IMR-90 (cell line): Measurements from ENCODE around the gene ADCY5. TPM values are rescaled to one million over a fixed set of nuclear protein-coding genes. Genes with fewer than 3 reads are reported as not detected.

Source experiments
- ATAC-seq: fragments of 200-7000 bp; cut with Tn5 transposase; 2 replicates; pipeline ENCODE4 v1.9.1; 2020; ENCODE audit warnings: low read depth, mild to moderate bottlenecking, moderate library complexity
- BruUV-seq: library from RNA; stranded (reverse); fragments of 400-500 nt; replicated peaks from 2 replicates; lab custom pipeline; 2021; lab: Mats Ljungman, UMichigan
- CTCF ChIA-PET: fragments of 300-600 bp; formaldehyde crosslinking; extraction: SDS; loops from one replicate; lab custom pipeline; 2021; ENCODE audit warnings: antibody characterized with exemption; lab: Yijun Ruan, JAX
- POLR2A ChIA-PET: fragments of 300-600 bp; sonication (Branson Sonifier 250); formaldehyde crosslinking; loops from one replicate; lab custom pipeline; 2022; ENCODE audit warnings: antibody characterized with exemption; ENCODE audit not compliant: unreplicated experiment; lab: Charles Lee
- DNase-seq: peaks from one replicate; pipeline ENCODE4 v3.0.0; 2013
- H2AFZ ChIP-seq: replicated peaks from 2 replicates; pipeline ENCODE3; 2013; ENCODE audit warnings: low read length, mild to moderate bottlenecking; ENCODE audit not compliant: poor library complexity
- H2AK5ac ChIP-seq: 2 replicates; pipeline ENCODE4 v1.6.1; 2013; ENCODE audit warnings: low read depth, low read length, inconsistent platforms
- H2AK9ac ChIP-seq: replicated peaks from 2 replicates; pipeline ENCODE3; 2013; ENCODE audit warnings: mild to moderate bottlenecking, low read depth, low read length, moderate library complexity; ENCODE audit not compliant: poor library complexity
- H2BK120ac ChIP-seq: 2 replicates; pipeline ENCODE4 v1.6.1; 2013; ENCODE audit warnings: low read depth, low read length, inconsistent platforms
- H2BK15ac ChIP-seq: 3 replicates; pipeline ENCODE4 v1.6.1; 2013; ENCODE audit warnings: low read depth, low read length, inconsistent platforms
- H2BK20ac ChIP-seq: 2 replicates; pipeline ENCODE4 v1.6.1; 2013; ENCODE audit warnings: low read depth, mild to moderate bottlenecking, inconsistent platforms, low read length, moderate library complexity
- H2BK5ac ChIP-seq: 2 replicates; pipeline ENCODE4 v1.6.1; 2013; ENCODE audit warnings: mild to moderate bottlenecking, low read depth, low read length, inconsistent platforms; ENCODE audit not compliant: poor library complexity, severe bottlenecking
- H3K14ac ChIP-seq: replicated peaks from 2 replicates; pipeline ENCODE4 v1.6.1; 2013; ENCODE audit warnings: low read depth, low read length, inconsistent platforms
- H3K18ac ChIP-seq: 2 replicates; pipeline ENCODE4 v1.6.1; 2013; ENCODE audit warnings: low read depth, low read length, control low read depth
- H3K23ac ChIP-seq: 2 replicates; pipeline ENCODE4 v1.6.1; 2013; ENCODE audit warnings: low read depth, low read length, inconsistent platforms
- H3K27ac ChIP-seq: 2 replicates; pipeline ENCODE4 v1.5.1; 2013; ENCODE audit warnings: mild to moderate bottlenecking, control low read depth, low read length; ENCODE audit not compliant: insufficient read depth
- H3K27me3 ChIP-seq: 2 replicates; pipeline ENCODE4 v1.6.1; 2013; ENCODE audit warnings: low read length; ENCODE audit not compliant: control insufficient read depth, insufficient read depth
- H3K36me3 ChIP-seq: 2 replicates; pipeline ENCODE4 v1.6.1; 2013; ENCODE audit warnings: low read length, mixed read lengths; ENCODE audit not compliant: control insufficient read depth, insufficient read depth
- H3K4ac ChIP-seq: 2 replicates; pipeline ENCODE4 v1.6.1; 2013; ENCODE audit warnings: low read depth, low read length, inconsistent platforms
- H3K4me1 ChIP-seq: 2 replicates; pipeline ENCODE4 v1.6.1; 2013; ENCODE audit warnings: low read length, mixed read lengths; ENCODE audit not compliant: control insufficient read depth, insufficient read depth
- H3K4me2 ChIP-seq: 2 replicates; pipeline ENCODE4 v1.6.1; 2013; ENCODE audit warnings: low read depth, mild to moderate bottlenecking, control low read depth, low read length, moderate library complexity
- H3K4me3 ChIP-seq: 2 replicates; pipeline ENCODE4 v1.5.1; 2013; ENCODE audit warnings: low read depth, mild to moderate bottlenecking, control low read depth, low read length, moderate library complexity; ENCODE audit not compliant: insufficient read depth
- H3K56ac ChIP-seq: 2 replicates; pipeline ENCODE4 v1.6.1; 2013; ENCODE audit warnings: low read length, inconsistent platforms; ENCODE audit not compliant: insufficient read depth; ENCODE audit errors: extremely low read depth
- H3K79me1 ChIP-seq, 2 experiments: 2 replicates each; pipeline ENCODE4 v1.6.1; 2013; ENCODE audit warnings: low read length in 2 of 2, inconsistent platforms in 1 of 2, low read depth in 1 of 2
- H3K9ac ChIP-seq: 2 replicates; pipeline ENCODE4 v1.6.1; 2013; ENCODE audit warnings: low read depth, low read length, control low read depth
- H3K9me1 ChIP-seq: 2 replicates; pipeline ENCODE4 v1.6.1; 2013; ENCODE audit warnings: low read length, inconsistent platforms; ENCODE audit not compliant: insufficient read depth
- H3K9me3 ChIP-seq: 2 replicates; pipeline ENCODE4 v1.6.1; 2013; ENCODE audit warnings: low read length; ENCODE audit not compliant: control insufficient read depth, insufficient read depth
- H4K20me1 ChIP-seq: 2 replicates; pipeline ENCODE4 v1.6.1; 2013; ENCODE audit warnings: low read length, inconsistent platforms; ENCODE audit not compliant: insufficient read depth
- H4K5ac ChIP-seq: 2 replicates; pipeline ENCODE4 v1.6.1; 2013; ENCODE audit warnings: mild to moderate bottlenecking, low read depth, low read length, control low read depth
- H4K8ac ChIP-seq, 2 experiments: 2 replicates each; pipeline ENCODE4 v1.6.1; 2013; ENCODE audit warnings: low read depth in 2 of 2, low read length in 2 of 2, control low read depth in 1 of 2, inconsistent platforms in 1 of 2
- H4K91ac ChIP-seq: 2 replicates; pipeline ENCODE4 v1.6.1; 2013; ENCODE audit warnings: low read depth, low read length, inconsistent platforms; ENCODE audit not compliant: insufficient read depth
- BHLHE40 ChIP-seq: fragments of 150-350 bp; IDR thresholded peaks from 2 replicates; pipeline ENCODE4 v1.6.1; 2016; ENCODE audit warnings: mild to moderate bottlenecking, low read depth, low read length
- CEBPB ChIP-seq: IDR thresholded peaks from 2 replicates; pipeline ENCODE4 v1.6.1; 2012; ENCODE audit warnings: low read depth, low read length, improper control_type of control experiment
- CHD1 ChIP-seq: IDR thresholded peaks from 2 replicates; pipeline ENCODE4 v1.6.1; 2012; ENCODE audit warnings: low read depth, low read length, improper control_type of control experiment
- FOS ChIP-seq: fragments of 150-350 bp; IDR thresholded peaks from 2 replicates; pipeline ENCODE4 v1.6.1; 2016; ENCODE audit warnings: low read depth, low read length
- MAFK ChIP-seq: IDR thresholded peaks from 2 replicates; pipeline ENCODE4 v1.6.1; 2012; ENCODE audit warnings: low read depth, low read length, improper control_type of control experiment
- MAZ ChIP-seq: IDR thresholded peaks from 2 replicates; pipeline ENCODE4 v1.6.1; 2012; ENCODE audit warnings: low read depth, mild to moderate bottlenecking, low read length, improper control_type of control experiment, moderate library complexity, borderline replicate concordance
- MXI1 ChIP-seq: IDR thresholded peaks from 2 replicates; pipeline ENCODE4 v1.6.1; 2012; ENCODE audit warnings: low read depth, mild to moderate bottlenecking, low read length, moderate library complexity, borderline replicate concordance
- NFE2L2 ChIP-seq: fragments of 150-350 bp; IDR thresholded peaks from 2 replicates; pipeline ENCODE4 v1.6.1; 2016; ENCODE audit warnings: low read depth, mild to moderate bottlenecking, low read length
- POLR2A ChIP-seq: IDR thresholded peaks from 2 replicates; pipeline ENCODE4 v1.6.1; 2012; ENCODE audit warnings: mild to moderate bottlenecking, low read depth, low read length
- RAD21 ChIP-seq: IDR thresholded peaks from 2 replicates; pipeline ENCODE4 v1.6.1; 2012; ENCODE audit warnings: low read length, improper control_type of control experiment
- RCOR1 ChIP-seq: IDR thresholded peaks from 2 replicates; pipeline ENCODE4 v1.6.1; 2012; ENCODE audit warnings: mild to moderate bottlenecking, low read length, improper control_type of control experiment; ENCODE audit not compliant: insufficient replicate concordance
- RFX5 ChIP-seq: IDR thresholded peaks from 2 replicates; pipeline ENCODE4 v1.8.0; 2012; ENCODE audit warnings: low read depth, mild to moderate bottlenecking, low read length, moderate library complexity
- SMC3 ChIP-seq: fragments of 150-350 bp; IDR thresholded peaks from 2 replicates; pipeline ENCODE4 v1.6.1; 2016; ENCODE audit warnings: low read depth, mild to moderate bottlenecking, antibody characterized with exemption, low read length, moderate library complexity
- USF2 ChIP-seq: fragments of 150-350 bp; IDR thresholded peaks from 2 replicates; pipeline ENCODE4 v1.6.1; 2017; ENCODE audit warnings: mild to moderate bottlenecking, antibody characterized with exemption, low read length, low read depth
- WGBS, 2 experiments: methylation state at CpG; one replicate each; pipeline versions ENCODE4 v1.1.5 to v1.1.7; 2013; ENCODE audit warnings: missing lambda C conversion rate in 2 of 2; ENCODE audit not compliant: insufficient read length in 1 of 2; ENCODE audit errors: extremely low coverage in 2 of 2; 5-methylcytosine and 5-hydroxymethylcytosine counted together
- dilution Hi-C: fragments of 300-500 bp; cut with HindIII; formaldehyde crosslinking; loops from one replicate; pipeline ENCODE4 v1.14.3; 2018; ENCODE audit warnings: low sequenced_read_pairs; ENCODE audit not compliant: unreplicated experiment
- in situ Hi-C: fragments of 300-500 bp; cut with MboI; formaldehyde crosslinking; loops from 3 replicates; pipeline ENCODE4 v1.14.3; 2019; ENCODE audit warnings: low sequenced_read_pairs, inconsistent platforms, mixed read lengths
- intact Hi-C: fragments of 100-400 bp; cut with micrococcal nuclease; formaldehyde crosslinking; loops from 2 replicates; pipeline ENCODE4 v1.10.0; 2022
- polyA plus RNA-seq, 3 experiments: library from polyadenylated mRNA; depleted of rRNA; stranded (reverse); fragments of >200 nt; gene quantifications; 2 replicates each; pipeline ENCODE4 v1.2.3, GENCODE V29; 2012; ENCODE audit warnings: low replicate concordance in 1 of 3
- total RNA-seq: library from RNA; depleted of rRNA; stranded (reverse); fragments of >200 nt; gene quantifications from 2 replicates; pipeline ENCODE4 v1.2.3, GENCODE V29; 2012
- TF ChIP-seq, protein P1 (sequence below): fragments of 150-350 bp; IDR thresholded peaks from 2 replicates; pipeline ENCODE4 v1.6.1; 2016; ENCODE audit warnings: low read depth, mild to moderate bottlenecking, low read length, moderate library complexity, borderline replicate concordance
- TF ChIP-seq, protein P2 (sequence below): conservative IDR thresholded peaks from 2 replicates; pipeline ENCODE4 v1.5.1; 2012; ENCODE audit warnings: mild to moderate bottlenecking, low read depth, low read length, improper control_type of control experiment

ADCY5 gene
- total and polyA plus RNA-seq, 2 of the 4 experiments (the other 2 are of a cell fraction), result 0.14 to 0.18 TPM

DNA sequence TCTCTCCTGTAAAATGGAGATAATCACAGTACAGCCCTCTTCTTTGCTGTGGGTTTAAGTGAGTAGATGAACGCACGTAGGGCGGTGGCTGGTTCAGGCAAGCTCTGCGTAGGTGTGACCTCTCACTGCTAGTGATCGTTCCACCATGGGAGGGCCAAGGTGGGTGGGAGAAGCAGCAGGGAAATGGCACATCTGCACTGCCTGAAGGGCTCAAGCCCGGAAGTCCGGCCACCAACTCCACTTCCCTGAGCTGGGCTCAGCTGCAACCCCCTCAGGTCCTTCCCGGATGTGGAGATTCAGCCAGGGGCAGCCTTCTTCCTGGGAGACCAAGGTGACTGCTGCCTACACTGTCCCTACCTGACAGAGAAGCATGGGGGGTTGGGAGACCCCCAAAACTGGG is 102.9 kb downstream of the ADCY5 start:
- no peak overlapping the region for H4K91ac ChIP-seq
- WGBS, 2 experiments, result 80% methylated on average over 1 of the region's 8 CpGs; no CpG with 5 or more reads in 1 of the 2 experiments
- no peak overlapping the region for H3K4me3 ChIP-seq
- no peak overlapping the region for H3K23ac ChIP-seq
- H2AK9ac ChIP-seq, result no peak overlapping the region
- no peak for DNase-seq
- in situ Hi-C loops (no loop called here), intact Hi-C loops (no loop called here), dilution Hi-C loops (no loop called here)
- H3K9ac ChIP-seq, result no peak overlapping the region
- H3K27ac ChIP-seq, result no peak overlapping the region
- H4K5ac ChIP-seq, result no peak overlapping the region
- H4K20me1 ChIP-seq, result no peaks in the 10 kb centered on the region; the same call in 1 of the 2 replicates
- TF ChIP-seq CEBPB (no peak), POLR2A (no peak), MAZ (no peak), RCOR1 (no peak), NFE2L2 (no peak), USF2 (no peak), RFX5 (no peak), SMC3 (no peak), MXI1 (no peak), MAFK (no peak), CHD1 (no peak), FOS (no peak), RAD21 (no peak), BHLHE40 (no peak)
- TF ChIP-seq, protein P1, sequence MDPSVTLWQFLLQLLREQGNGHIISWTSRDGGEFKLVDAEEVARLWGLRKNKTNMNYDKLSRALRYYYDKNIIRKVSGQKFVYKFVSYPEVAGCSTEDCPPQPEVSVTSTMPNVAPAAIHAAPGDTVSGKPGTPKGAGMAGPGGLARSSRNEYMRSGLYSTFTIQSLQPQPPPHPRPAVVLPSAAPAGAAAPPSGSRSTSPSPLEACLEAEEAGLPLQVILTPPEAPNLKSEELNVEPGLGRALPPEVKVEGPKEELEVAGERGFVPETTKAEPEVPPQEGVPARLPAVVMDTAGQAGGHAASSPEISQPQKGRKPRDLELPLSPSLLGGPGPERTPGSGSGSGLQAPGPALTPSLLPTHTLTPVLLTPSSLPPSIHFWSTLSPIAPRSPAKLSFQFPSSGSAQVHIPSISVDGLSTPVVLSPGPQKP, result no peak
- TF ChIP-seq, protein P2, sequence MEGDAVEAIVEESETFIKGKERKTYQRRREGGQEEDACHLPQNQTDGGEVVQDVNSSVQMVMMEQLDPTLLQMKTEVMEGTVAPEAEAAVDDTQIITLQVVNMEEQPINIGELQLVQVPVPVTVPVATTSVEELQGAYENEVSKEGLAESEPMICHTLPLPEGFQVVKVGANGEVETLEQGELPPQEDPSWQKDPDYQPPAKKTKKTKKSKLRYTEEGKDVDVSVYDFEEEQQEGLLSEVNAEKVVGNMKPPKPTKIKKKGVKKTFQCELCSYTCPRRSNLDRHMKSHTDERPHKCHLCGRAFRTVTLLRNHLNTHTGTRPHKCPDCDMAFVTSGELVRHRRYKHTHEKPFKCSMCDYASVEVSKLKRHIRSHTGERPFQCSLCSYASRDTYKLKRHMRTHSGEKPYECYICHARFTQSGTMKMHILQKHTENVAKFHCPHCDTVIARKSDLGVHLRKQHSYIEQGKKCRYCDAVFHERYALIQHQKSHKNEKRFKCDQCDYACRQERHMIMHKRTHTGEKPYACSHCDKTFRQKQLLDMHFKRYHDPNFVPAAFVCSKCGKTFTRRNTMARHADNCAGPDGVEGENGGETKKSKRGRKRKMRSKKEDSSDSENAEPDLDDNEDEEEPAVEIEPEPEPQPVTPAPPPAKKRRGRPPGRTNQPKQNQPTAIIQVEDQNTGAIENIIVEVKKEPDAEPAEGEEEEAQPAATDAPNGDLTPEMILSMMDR, result no peak
- H3K4me1 ChIP-seq, result no peaks in the 10 kb centered on the region; the same call in 1 of the 2 replicates
- no peak overlapping the region for H2BK120ac ChIP-seq
- no peak overlapping the region for H3K18ac ChIP-seq
- H3K9me1 ChIP-seq, result peaks cover 3% of the 10 kb centered on the region; the same call in 1 of the 2 replicates
- peaks cover 65% of the 10 kb centered on the region for H3K27me3 ChIP-seq
- no peak overlapping the region for H3K4ac ChIP-seq
- CTCF ChIA-PET, result no interaction called here
- ATAC-seq, result no peak
- no peak overlapping the region for H3K14ac ChIP-seq
- H3K56ac ChIP-seq, result no peak overlapping the region
- H2BK15ac ChIP-seq, result no peak overlapping the region
- POLR2A ChIA-PET, result no interaction called here
- H2AFZ ChIP-seq, result no peak overlapping the region
- H2BK20ac ChIP-seq, result no peak overlapping the region
- H3K79me1 ChIP-seq, result no peaks in the 10 kb centered on the region
- no peaks in the 10 kb centered on the region for H3K9me3 ChIP-seq
- no TSS peak for BruUV-seq
- no peak overlapping the region for H4K8ac ChIP-seq
- H2AK5ac ChIP-seq, result no peak overlapping the region
- no peaks in the 10 kb centered on the region for H3K36me3 ChIP-seq
- H2BK5ac ChIP-seq, result no peak overlapping the region
- no peak overlapping the region for H3K4me2 ChIP-seq
